Measurements from ENCODE around the gene SFXN5. TPM values are rescaled to one million over a fixed set of nuclear protein-coding genes. Genes with fewer than 3 reads are reported as not detected.
A peak's percentile ranks its signal among the peaks of the same experiment; 100 is the strongest.

Gene SFXN5
- total RNA-seq, 1 donor from 2014 or later, result 13.7 TPM

DNA sequence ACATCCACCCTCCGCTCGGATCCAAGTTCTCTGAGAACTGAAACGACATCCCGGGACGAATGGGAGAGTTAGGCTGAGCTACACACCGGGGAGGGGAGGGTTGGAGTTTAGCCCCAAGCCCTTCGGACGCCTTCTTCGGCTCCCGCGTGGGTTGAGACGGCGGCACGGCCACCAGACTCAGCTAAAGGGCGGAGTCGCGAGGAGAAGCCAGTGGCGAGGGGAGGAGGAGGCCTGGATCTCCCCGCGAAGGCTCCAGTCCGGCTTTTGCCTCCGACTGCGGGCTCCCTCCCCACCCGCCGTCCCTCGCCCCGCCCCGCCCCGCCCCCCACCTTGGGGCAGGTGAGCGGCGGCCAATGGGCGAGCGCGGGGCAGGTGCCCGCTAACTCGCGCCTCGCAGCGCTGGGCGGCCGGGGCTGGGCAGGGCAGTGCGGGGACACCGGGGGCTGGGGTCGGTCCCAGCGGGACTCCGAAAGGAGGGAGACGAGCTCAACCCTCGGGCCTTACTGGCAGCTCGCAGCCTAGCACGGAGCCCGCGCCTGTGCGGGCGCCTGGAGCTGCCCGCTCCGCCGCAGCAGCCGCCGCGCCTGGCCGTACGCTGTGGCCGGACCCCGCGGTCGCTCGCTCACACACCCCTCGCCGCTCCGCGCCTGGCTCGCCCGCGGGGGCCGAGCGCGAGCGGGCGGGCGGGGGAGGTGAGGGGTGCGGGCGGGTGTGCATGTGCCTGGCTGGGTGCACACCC, 154.2 kb downstream of the SFXN5 start, which contains the start of gene EMX1:
Gene EMX1 (plus strand): TSS at position 382 of the 739 bp plus-strand sequence. CDS start 334 bp downstream, at position 716.
- peaks cover 43% of the 10 kb centered on the region for H3K27me3 Mint-ChIP-seq (ENCODE audit: unreplicated experiment)
- peak within 1 kb of the TSS; percentile 82 for H3K4me3 Mint-ChIP-seq (ENCODE audit: unreplicated experiment)
- no peak within 1 kb of the TSS for H3K27ac Mint-ChIP-seq (ENCODE audit: unreplicated experiment)
- H3K36me3 Mint-ChIP-seq (ENCODE audit: unreplicated experiment), result no peaks in the 10 kb centered on the region
- peaks cover 8% of the 10 kb centered on the region for H3K4me1 Mint-ChIP-seq (ENCODE audit: low read depth, unreplicated experiment)
- peaks cover 10% of the 10 kb centered on the region for H3K9me3 Mint-ChIP-seq (ENCODE audit: unreplicated experiment)
- TF ChIP-seq, protein P1, sequence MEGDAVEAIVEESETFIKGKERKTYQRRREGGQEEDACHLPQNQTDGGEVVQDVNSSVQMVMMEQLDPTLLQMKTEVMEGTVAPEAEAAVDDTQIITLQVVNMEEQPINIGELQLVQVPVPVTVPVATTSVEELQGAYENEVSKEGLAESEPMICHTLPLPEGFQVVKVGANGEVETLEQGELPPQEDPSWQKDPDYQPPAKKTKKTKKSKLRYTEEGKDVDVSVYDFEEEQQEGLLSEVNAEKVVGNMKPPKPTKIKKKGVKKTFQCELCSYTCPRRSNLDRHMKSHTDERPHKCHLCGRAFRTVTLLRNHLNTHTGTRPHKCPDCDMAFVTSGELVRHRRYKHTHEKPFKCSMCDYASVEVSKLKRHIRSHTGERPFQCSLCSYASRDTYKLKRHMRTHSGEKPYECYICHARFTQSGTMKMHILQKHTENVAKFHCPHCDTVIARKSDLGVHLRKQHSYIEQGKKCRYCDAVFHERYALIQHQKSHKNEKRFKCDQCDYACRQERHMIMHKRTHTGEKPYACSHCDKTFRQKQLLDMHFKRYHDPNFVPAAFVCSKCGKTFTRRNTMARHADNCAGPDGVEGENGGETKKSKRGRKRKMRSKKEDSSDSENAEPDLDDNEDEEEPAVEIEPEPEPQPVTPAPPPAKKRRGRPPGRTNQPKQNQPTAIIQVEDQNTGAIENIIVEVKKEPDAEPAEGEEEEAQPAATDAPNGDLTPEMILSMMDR (IDR thresholded peaks at IDR 0.05; ENCODE audit: partially characterized antibody, unreplicated experiment), result no peak
- DNase-seq, result peak; percentile 69

DNA sequence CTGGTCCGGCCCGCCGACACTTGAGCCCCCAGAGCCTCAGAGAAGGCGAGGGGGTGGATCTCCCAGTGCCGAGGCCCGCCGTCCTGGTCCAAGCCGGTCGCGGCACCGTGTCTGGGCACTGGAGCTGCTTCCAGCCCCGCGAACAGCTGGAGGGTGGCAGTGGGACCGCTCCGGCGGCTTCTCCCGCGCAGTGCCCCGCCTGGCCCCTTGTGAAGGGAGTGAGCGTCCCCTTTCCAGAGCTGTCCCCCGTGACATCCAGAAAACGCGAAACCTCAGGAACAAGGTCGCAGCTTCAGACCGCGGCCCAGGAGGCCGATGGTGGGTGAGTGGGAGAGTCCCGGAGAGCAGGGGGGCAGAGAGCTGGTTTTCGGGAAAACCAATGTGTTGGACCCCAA, 154.8 kb downstream of the SFXN5 start:
- TF ChIP-seq, protein P1 (IDR thresholded peaks at IDR 0.05; ENCODE audit: partially characterized antibody, unreplicated experiment), result no peak
- Mint-ChIP-seq H3K27ac (ENCODE audit: unreplicated experiment) (no peak overlapping the region), H3K4me1 (ENCODE audit: low read depth, unreplicated experiment) (peaks cover 8% of the 10 kb centered on the region), H3K36me3 (ENCODE audit: unreplicated experiment) (no peaks in the 10 kb centered on the region), H3K9me3 (ENCODE audit: unreplicated experiment) (peaks cover 7% of the 10 kb centered on the region), H3K27me3 (ENCODE audit: unreplicated experiment) (peaks cover 38% of the 10 kb centered on the region), H3K4me3 (ENCODE audit: unreplicated experiment) (peak overlapping the region; percentile 82)
- no peak for DNase-seq

DNA sequence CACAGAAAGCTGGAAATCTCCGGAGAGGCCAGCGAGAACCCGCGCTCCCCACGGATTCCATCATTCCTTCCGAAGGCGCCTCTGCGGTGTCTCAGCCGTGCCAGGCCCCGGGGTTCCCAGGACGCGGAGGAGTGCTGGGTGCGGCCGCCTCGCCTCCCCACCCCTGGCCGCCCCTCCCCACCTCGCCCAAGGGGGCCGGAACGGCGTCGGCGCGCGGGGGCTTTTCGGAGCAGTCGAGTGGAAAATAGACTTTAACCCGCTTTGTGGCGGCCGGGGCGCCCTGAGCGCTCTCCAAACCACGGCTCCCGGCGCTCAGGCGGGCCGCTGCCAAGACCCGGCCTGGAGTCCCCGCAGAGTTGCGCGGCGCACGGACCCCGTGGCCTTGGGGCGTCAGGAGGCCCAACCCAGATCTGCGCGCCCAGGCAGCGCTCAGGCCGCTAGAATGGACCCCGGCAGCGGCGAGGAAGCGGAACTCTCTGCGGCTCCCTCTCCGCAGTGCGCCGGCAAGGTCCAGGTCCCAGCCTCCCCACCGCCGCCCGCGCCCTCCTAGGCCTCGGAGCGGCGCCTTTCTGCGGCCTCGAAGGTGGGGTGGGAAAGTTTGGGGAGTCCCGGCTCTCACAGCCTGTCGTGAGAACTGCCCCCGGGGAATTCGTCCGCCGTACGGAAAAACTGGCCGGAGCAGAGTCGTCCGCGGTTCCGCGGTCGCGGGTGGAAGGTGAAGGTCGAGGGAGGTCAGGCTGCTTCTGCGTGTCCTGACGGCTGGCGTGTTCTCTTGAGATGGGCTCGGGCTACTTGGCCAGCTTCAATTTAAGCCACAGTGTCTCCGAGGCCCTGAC, 155.4 kb downstream of the SFXN5 start:
- Mint-ChIP-seq H3K36me3 (ENCODE audit: unreplicated experiment) (no peaks in the 10 kb centered on the region), H3K27ac (ENCODE audit: unreplicated experiment) (no peak overlapping the region), H3K4me3 (ENCODE audit: unreplicated experiment) (peak overlapping the region; percentile 74), H3K9me3 (ENCODE audit: unreplicated experiment) (peaks cover 7% of the 10 kb centered on the region), H3K4me1 (ENCODE audit: low read depth, unreplicated experiment) (peaks cover 8% of the 10 kb centered on the region), H3K27me3 (ENCODE audit: unreplicated experiment) (peaks cover 42% of the 10 kb centered on the region)
- TF ChIP-seq, protein P1 (IDR thresholded peaks at IDR 0.05; ENCODE audit: partially characterized antibody, unreplicated experiment), result no peak
- DNase-seq, result peak; percentile 75

DNA sequence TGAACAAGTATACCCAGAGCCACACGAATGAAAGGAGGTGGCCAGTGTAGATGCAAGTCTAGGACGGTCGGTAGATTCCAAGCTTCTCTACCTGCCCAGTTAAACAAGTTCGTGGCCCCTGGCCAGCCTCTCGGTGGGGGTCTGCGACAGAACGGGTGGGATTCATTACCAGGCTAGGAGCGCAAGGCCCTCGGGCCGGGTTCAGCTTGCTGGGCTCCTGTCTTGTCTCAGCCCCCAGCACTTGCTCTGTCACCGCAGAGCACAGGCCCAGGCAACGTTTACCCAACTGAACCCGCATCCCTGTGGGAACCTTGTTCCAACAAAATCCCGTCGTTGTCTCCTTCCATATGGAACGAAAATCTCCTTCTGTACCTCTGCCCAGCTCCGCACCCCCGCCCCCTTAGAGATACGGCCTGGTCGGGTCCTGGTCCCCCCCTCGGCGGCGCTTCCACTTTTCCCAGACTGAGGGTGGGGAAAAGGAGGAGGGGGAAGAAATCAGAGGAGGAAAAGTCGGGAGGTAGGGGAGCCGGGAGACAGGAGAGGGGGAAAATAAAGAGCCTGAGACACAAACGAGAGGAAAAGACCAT, 156.1 kb downstream of the SFXN5 start:
- Mint-ChIP-seq H3K9me3 (ENCODE audit: unreplicated experiment) (peaks cover 7% of the 10 kb centered on the region), H3K27me3 (ENCODE audit: unreplicated experiment) (peaks cover 40% of the 10 kb centered on the region), H3K36me3 (ENCODE audit: unreplicated experiment) (no peaks in the 10 kb centered on the region), H3K4me3 (ENCODE audit: unreplicated experiment) (peak overlapping the region; percentile 74), H3K4me1 (ENCODE audit: low read depth, unreplicated experiment) (peaks cover 8% of the 10 kb centered on the region), H3K27ac (ENCODE audit: unreplicated experiment) (no peak overlapping the region)
- DNase-seq, result no peak
- TF ChIP-seq, protein P1 (IDR thresholded peaks at IDR 0.05; ENCODE audit: partially characterized antibody, unreplicated experiment), result no peak
